Tibial artery (tissue), 4 donors: Measurements from ENCODE around the gene DYNC1I1.

ENCODE experiments used
- DNase-seq, 2 donors: peaks; one replicate each; pipeline ENCODE4 v3.0.0-alpha.2; 2019
- H3K27ac ChIP-seq, 2 donors: fragments of 200-600 bp; sonication (generic) in 1 of 2; 1 replicate in 1 of 2; 2 replicates in 1 of 2; pipeline ENCODE4 v1.5.1; 2018 to 2019; ENCODE audit warnings: mild to moderate bottlenecking in 1 of 2
- H3K27me3 ChIP-seq, 2 donors: fragments of 200-600 bp; sonication (generic) in 1 of 2; one replicate each; pipeline versions ENCODE4 v1.5.1 to v1.6.0; 2016 to 2019
- H3K36me3 ChIP-seq, 3 donors: fragments of 200-600 bp; sonication (generic) in 2 of 3; one replicate each; pipeline ENCODE4 v1.5.1; 2016 to 2019; ENCODE audit warnings: mild to moderate bottlenecking in 2 of 3
- H3K4me1 ChIP-seq, 4 donors: fragments of 200-600 bp; sonication (generic) in 2 of 4; 1 replicate in 3 of 4; 2 replicates in 1 of 4; pipeline ENCODE4 v1.5.1; 2016 to 2019
- H3K4me3 ChIP-seq, 2 donors: fragments of 200-600 bp; sonication (generic) in 1 of 2; 1 replicate in 1 of 2; 2 replicates in 1 of 2; pipeline ENCODE4 v1.5.1; 2018 to 2019; ENCODE audit warnings: mild to moderate bottlenecking in 2 of 2
- H3K9me3 ChIP-seq, 3 donors: fragments of 200-600 bp; sonication (generic) in 1 of 3; one replicate each; pipeline ENCODE4 v1.5.1; 2016 to 2019
- CTCF ChIP-seq, 2 experiments: fragments of 200-600 bp in 1 of 2; fragments of 450-650 bp in 1 of 2; IDR thresholded peaks; one replicate each; pipeline ENCODE4 v1.5.1; 2017 to 2019; ENCODE audit warnings: antibody characterized with exemption in 2 of 2, mild to moderate bottlenecking in 1 of 2, moderate library complexity in 1 of 2
- intact Hi-C: fragments of 100-400 bp; cut with DNase I; formaldehyde crosslinking; loops from one replicate; pipeline ENCODE4 v1.15.0; 2023; ENCODE audit warnings: low total_unique reads

The DYNC1I1 gene

GRCh38 chr7:96075510-96076349 lies 303.4 kb downstream of the DYNC1I1 start:
- intact Hi-C loops: loop anchor here (5.0 kb wide), 1 partner anchor 952 kb away; no protein-coding TSS in a partner anchor
- Histone ChIP-seq H3K4me1 (peaks cover 0 to 11% (median 3%) of the 10 kb centered on the region in 4 donors), H3K27me3 (no peaks in the 10 kb centered on the region), H3K4me3 (peak overlapping the region; percentile 48 to 61), H3K9me3 (no peaks in the 10 kb centered on the region), H3K27ac (no peak overlapping the region), H3K36me3 (no peaks in the 10 kb centered on the region)
- peak; percentile 47 to 70 for DNase-seq
- TF ChIP-seq CTCF (IDR thresholded peaks at IDR 0.05): peak; percentile 66 to 81

GRCh38 chr7:96076350-96076707 lies 304.0 kb downstream of the DYNC1I1 start:
- Histone ChIP-seq H3K4me1 (peaks cover 0 to 11% (median 3%) of the 10 kb centered on the region in 4 donors), H3K9me3 (no peaks in the 10 kb centered on the region), H3K27me3 (no peaks in the 10 kb centered on the region), H3K36me3 (no peaks in the 10 kb centered on the region), H3K4me3 (peak overlapping the region; percentile 48 to 61), H3K27ac (no peak overlapping the region)
- DNase-seq: no peak
- no peak for TF ChIP-seq CTCF (IDR thresholded peaks at IDR 0.05)
- intact Hi-C loops: loop anchor here (5.0 kb wide), 1 partner anchor 951 kb away; no protein-coding TSS in a partner anchor

GRCh38 chr7:96080027-96080426 lies 307.7 kb downstream of the DYNC1I1 start:
- no peak overlapping the region for H3K27ac ChIP-seq
- no peak for TF ChIP-seq CTCF (IDR thresholded peaks at IDR 0.05)
- H3K4me1 ChIP-seq: peaks cover 0 to 16% (median 3%) of the 10 kb centered on the region in 4 donors
- intact Hi-C loops: no loop called here
- H3K36me3 ChIP-seq: no peaks in the 10 kb centered on the region
- no peak overlapping the region for H3K4me3 ChIP-seq
- H3K27me3 ChIP-seq: no peaks in the 10 kb centered on the region
- H3K9me3 ChIP-seq: no peaks in the 10 kb centered on the region
- DNase-seq: no peak

GRCh38 chr7:96084881-96085553 lies 312.7 kb downstream of the DYNC1I1 start:
- no peak for TF ChIP-seq CTCF (IDR thresholded peaks at IDR 0.05)
- Histone ChIP-seq H3K36me3 (no peaks in the 10 kb centered on the region), H3K27me3 (no peaks in the 10 kb centered on the region), H3K9me3 (no peaks in the 10 kb centered on the region), H3K27ac (no peak overlapping the region), H3K4me3 (no peak overlapping the region), H3K4me1 (peaks cover 0 to 16% (median 0%) of the 10 kb centered on the region in 4 donors)
- no peak for DNase-seq
- intact Hi-C loops: no loop called here

- intact Hi-C loops: loop anchor here (1.0 kb wide), 1 partner anchor 19 kb away; no protein-coding TSS in a partner anchor
- Histone ChIP-seq H3K4me1 (peaks cover 0 to 16% (median 0%) of the 10 kb centered on the region in 4 donors), H3K36me3 (no peaks in the 10 kb centered on the region), H3K27me3 (no peaks in the 10 kb centered on the region), H3K27ac (no peak overlapping the region), H3K4me3 (no peak overlapping the region), H3K9me3 (no peaks in the 10 kb centered on the region)
- DNase-seq: no peak
- no peak for TF ChIP-seq CTCF (IDR thresholded peaks at IDR 0.05)
These were observed 313.6 kb downstream of the DYNC1I1 start for GRCh38 chr7:96085953-96086352.
